ENCODE results near the gene SMIM44.

Gene SMIM44

GRCh38 chr19:3475449-3475848 is 7.8 kb downstream of the SMIM44 start:
- DNase-seq = no peak

GRCh38 chr19:3474614-3475013 is 8.6 kb downstream of the SMIM44 start:
- no peak for DNase-seq

GRCh38 chr19:3474010-3474409 is 9.2 kb downstream of the SMIM44 start:
- no peak for DNase-seq

GRCh38 chr19:3471954-3472655 is 11.1 kb downstream of the SMIM44 start:
- peak; percentile 34 for DNase-seq

GRCh38 chr19:3470500-3471128 is 12.6 kb downstream of the SMIM44 start:
- no peak for DNase-seq

- DNase-seq = no peak
These were observed 13.4 kb downstream of the SMIM44 start for GRCh38 chr19:3469638-3470499.

GRCh38 chr19:3468211-3468610 is 15.0 kb downstream of the SMIM44 start:
- DNase-seq = no peak

GRCh38 chr19:3467437-3468198 is 15.6 kb downstream of the SMIM44 start:
- no peak for DNase-seq

GRCh38 chr19:3466635-3467034 is 16.6 kb downstream of the SMIM44 start:
- DNase-seq = no peak

GRCh38 chr19:3465552-3465951 is 17.7 kb downstream of the SMIM44 start:
- DNase-seq = no peak

GRCh38 chr19:3464587-3465235 is 18.5 kb downstream of the SMIM44 start:
- DNase-seq = no peak

- DNase-seq = no peak
These were observed 19.3 kb downstream of the SMIM44 start for GRCh38 chr19:3463714-3464586.

GRCh38 chr19:3462991-3463713 is 20.1 kb downstream of the SMIM44 start:
- no peak for DNase-seq

- no peak for DNase-seq
These were observed 23.2 kb downstream of the SMIM44 start for GRCh38 chr19:3459965-3460582.

GRCh38 chr19:3459089-3459881 is 24.0 kb downstream of the SMIM44 start:
- DNase-seq = peak; percentile 91

- peak; percentile 62 for DNase-seq
These were observed 24.8 kb downstream of the SMIM44 start for GRCh38 chr19:3458229-3459088.

GRCh38 chr19:3457528-3458228 is 25.6 kb downstream of the SMIM44 start:
- DNase-seq = peak; percentile 64

All from fibroblast of skin of scalp (primary cell).